HTERT RPE-1 (cell line): ENCODE data around the gene CLIP3.
"Not testable (repeated sequence)": the region's sequence is repeated elsewhere in the genome, so short reads cannot be mapped to it uniquely, and the experiment has no call there.

Experiments
- in situ Hi-C: fragments of 300-500 bp; cut with MboI; formaldehyde crosslinking; loops from 4 replicates; pipeline ENCODE4 v1.14.3; 2020; ENCODE audit warnings: low sequenced_read_pairs

CLIP3 gene

GRCh38 chr19:36032251-36033104, at the start of gene CLIP3:
CLIP3 (minus strand) TSS chr19:36032873; CDS start chr19:36032357, 516 bp downstream.
- in situ Hi-C loops, result no loop called here

- in situ Hi-C loops, result no loop called here
These were observed 49.2 kb upstream of the CLIP3 start for GRCh38 chr19:36081894-36082293.

- in situ Hi-C loops, result no loop called here
These were observed 48.7 kb upstream of the CLIP3 start for GRCh38 chr19:36081385-36081784.

- in situ Hi-C loops, result no loop called here
These were observed 46.8 kb upstream of the CLIP3 start for GRCh38 chr19:36079389-36079945.

- in situ Hi-C loops, result no loop called here
These were observed 40.6 kb upstream of the CLIP3 start for GRCh38 chr19:36073121-36073876.

GRCh38 chr19:36072081-36072480, 39.4 kb upstream of the CLIP3 start:
- in situ Hi-C loops, result no loop called here

GRCh38 chr19:36068810-36069499, 36.3 kb upstream of the CLIP3 start:
- in situ Hi-C loops, result not testable (repeated sequence)

- in situ Hi-C loops, result no loop called here
These were observed 35.0 kb upstream of the CLIP3 start for GRCh38 chr19:36067681-36068080.

- in situ Hi-C loops, result no loop called here
These were observed 32.2 kb upstream of the CLIP3 start for GRCh38 chr19:36064826-36065225.

GRCh38 chr19:36061367-36061766, 28.7 kb upstream of the CLIP3 start:
- in situ Hi-C loops, result no loop called here

- in situ Hi-C loops, result no loop called here
These were observed 27.8 kb upstream of the CLIP3 start for GRCh38 chr19:36060430-36060829.

GRCh38 chr19:36059180-36059910, 26.7 kb upstream of the CLIP3 start:
- in situ Hi-C loops, result no loop called here

GRCh38 chr19:36058481-36059179, 26.0 kb upstream of the CLIP3 start:
- in situ Hi-C loops, result no loop called here

GRCh38 chr19:36054733-36055686, 22.3 kb upstream of the CLIP3 start, which contains the start of gene WDR62:
WDR62 (plus strand) TSS chr19:36054897; CDS start chr19:36054972, 75 bp downstream.
- in situ Hi-C loops, result no loop called here

GRCh38 chr19:36054119-36054732, 21.6 kb upstream of the CLIP3 start, which contains the start of gene THAP8:
THAP8 (minus strand) TSS chr19:36054285; CDS start chr19:36054217, 68 bp downstream.
- in situ Hi-C loops, result no loop called here

- in situ Hi-C loops, result no loop called here
These were observed 19.0 kb upstream of the CLIP3 start for GRCh38 chr19:36051637-36052036.

GRCh38 chr19:36051236-36051635, 18.6 kb upstream of the CLIP3 start:
- in situ Hi-C loops, result no loop called here

- in situ Hi-C loops, result no loop called here
These were observed 16.5 kb upstream of the CLIP3 start for GRCh38 chr19:36049080-36049698.
